ENCODE results near the gene NRG3. TPM values are rescaled to one million over a fixed set of nuclear protein-coding genes. Genes with fewer than 3 reads are reported as not detected.

NRG3 gene
- total RNA-seq, 6 experiments from 2014 or later = 0.34 to 0.99 (median 0.75) TPM

DNA sequence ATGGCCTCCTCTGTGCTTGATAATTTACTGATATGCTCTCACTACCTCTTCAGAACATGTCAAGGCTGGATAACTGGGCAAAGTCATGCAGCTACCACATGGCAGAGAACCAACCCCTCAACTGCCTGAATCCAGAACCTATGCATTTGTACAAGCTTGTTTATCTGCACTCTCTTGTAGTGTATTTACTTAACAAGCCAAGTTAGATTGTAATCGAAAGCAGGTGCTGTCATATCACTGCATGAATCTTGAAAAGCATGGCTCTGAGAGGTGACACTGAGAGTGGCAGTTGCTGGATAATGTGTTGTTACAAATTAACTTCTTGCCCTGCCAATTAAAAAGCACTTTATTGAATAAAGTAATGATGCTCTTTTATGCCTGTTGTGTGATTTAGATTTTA, 588.6 kb downstream of the NRG3 start:
- no peak for ATAC-seq
- Histone ChIP-seq H3K9me3 (no peaks in the 10 kb centered on the region), H3K36me3 (no peaks in the 10 kb centered on the region), H3K27me3 (no peaks in the 10 kb centered on the region), H3K27ac (no peak overlapping the region), H3K4me3 (no peak overlapping the region), H3K4me1 (no peaks in the 10 kb centered on the region)
- no peak for DNase-seq
- intact Hi-C loops (cut with DNase I) = no loop called here
- 57% methylated on average over 1 of the region's 1 CpG for WGBS (ENCODE audit: insufficient coverage, low coverage, low lambda C conversion rate, missing lambda C conversion rate)
- TF ChIP-seq POLR2A (IDR thresholded peaks at IDR 0.05) = no peak
- TF ChIP-seq, protein P1, sequence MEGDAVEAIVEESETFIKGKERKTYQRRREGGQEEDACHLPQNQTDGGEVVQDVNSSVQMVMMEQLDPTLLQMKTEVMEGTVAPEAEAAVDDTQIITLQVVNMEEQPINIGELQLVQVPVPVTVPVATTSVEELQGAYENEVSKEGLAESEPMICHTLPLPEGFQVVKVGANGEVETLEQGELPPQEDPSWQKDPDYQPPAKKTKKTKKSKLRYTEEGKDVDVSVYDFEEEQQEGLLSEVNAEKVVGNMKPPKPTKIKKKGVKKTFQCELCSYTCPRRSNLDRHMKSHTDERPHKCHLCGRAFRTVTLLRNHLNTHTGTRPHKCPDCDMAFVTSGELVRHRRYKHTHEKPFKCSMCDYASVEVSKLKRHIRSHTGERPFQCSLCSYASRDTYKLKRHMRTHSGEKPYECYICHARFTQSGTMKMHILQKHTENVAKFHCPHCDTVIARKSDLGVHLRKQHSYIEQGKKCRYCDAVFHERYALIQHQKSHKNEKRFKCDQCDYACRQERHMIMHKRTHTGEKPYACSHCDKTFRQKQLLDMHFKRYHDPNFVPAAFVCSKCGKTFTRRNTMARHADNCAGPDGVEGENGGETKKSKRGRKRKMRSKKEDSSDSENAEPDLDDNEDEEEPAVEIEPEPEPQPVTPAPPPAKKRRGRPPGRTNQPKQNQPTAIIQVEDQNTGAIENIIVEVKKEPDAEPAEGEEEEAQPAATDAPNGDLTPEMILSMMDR (IDR thresholded peaks at IDR 0.05) = no peak

DNA sequence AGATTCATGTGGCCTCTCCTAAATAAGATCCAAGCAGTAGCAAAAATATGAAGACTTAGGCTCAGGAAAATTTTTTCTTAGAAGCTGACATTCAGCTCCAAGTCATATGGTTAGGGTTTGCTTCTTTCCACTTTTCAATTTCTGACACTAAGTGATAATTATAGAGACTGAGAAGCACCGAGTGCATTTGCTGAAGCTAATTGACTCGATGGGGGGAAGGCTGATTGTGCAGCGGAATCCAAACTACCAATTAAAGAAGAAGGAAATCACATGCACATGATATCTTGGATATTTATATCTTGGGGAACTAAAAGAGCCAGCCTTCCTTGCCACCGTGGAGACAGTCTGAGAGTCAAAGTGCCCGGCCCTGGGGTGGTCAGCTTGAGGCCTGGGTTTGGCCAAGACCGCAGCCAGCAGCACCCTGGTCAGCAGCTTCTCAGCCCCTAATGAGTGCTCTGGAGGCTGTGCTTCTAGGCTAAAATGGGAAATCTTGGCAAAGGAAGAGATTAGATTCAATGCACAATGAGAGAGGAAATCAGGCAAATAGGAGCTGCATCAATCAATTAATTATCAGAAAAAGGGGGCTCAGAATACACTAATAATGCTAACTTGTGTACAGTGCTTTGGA, 589.3 kb downstream of the NRG3 start:
- H3K36me3 ChIP-seq = no peaks in the 10 kb centered on the region
- no peak overlapping the region for H3K4me3 ChIP-seq
- H3K27me3 ChIP-seq = no peaks in the 10 kb centered on the region
- H3K9me3 ChIP-seq = no peaks in the 10 kb centered on the region
- H3K4me1 ChIP-seq = no peaks in the 10 kb centered on the region
- 46% methylated on average over 5 of the region's 6 CpGs for WGBS (ENCODE audit: insufficient coverage, low coverage, low lambda C conversion rate, missing lambda C conversion rate)
- H3K27ac ChIP-seq = no peak overlapping the region
- intact Hi-C loops (cut with DNase I) = no loop called here
- ATAC-seq = no peak
- TF ChIP-seq POLR2A (IDR thresholded peaks at IDR 0.05) = no peak
- TF ChIP-seq, protein P1 (IDR thresholded peaks at IDR 0.05) = no peak
- DNase-seq = no peak

DNA sequence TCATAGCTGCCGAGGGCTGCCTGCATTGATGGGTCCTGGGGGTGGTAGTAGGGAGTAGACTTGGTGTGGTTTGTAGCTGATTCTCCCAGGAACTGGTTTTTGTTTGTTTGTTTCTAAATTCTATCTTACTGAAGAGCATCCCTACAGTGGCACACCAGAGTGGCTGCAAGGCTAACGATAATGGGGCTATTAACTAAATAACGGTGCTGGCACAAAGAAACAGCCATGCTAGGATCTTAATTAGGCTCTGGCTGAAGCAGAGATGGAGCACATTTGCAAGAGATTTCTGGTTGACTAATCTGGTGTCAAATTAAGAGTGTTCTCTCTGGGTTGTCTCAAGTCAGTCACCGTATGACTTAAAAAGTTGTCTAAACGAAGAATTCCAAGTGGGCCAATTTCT, 590.0 kb downstream of the NRG3 start:
- TF ChIP-seq, protein P1 (IDR thresholded peaks at IDR 0.05) = no peak
- no peak for TF ChIP-seq POLR2A (IDR thresholded peaks at IDR 0.05)
- H3K9me3 ChIP-seq = no peaks in the 10 kb centered on the region
- no peaks in the 10 kb centered on the region for H3K4me1 ChIP-seq
- H3K27me3 ChIP-seq = no peaks in the 10 kb centered on the region
- no peak overlapping the region for H3K4me3 ChIP-seq
- DNase-seq (no peak), ATAC-seq (no peak)
- intact Hi-C loops (cut with DNase I) = no loop called here
- WGBS (ENCODE audit: insufficient coverage, low coverage, low lambda C conversion rate, missing lambda C conversion rate) = 65% methylated on average over 5 of the region's 5 CpGs
- H3K27ac ChIP-seq = no peak overlapping the region
- H3K36me3 ChIP-seq = no peaks in the 10 kb centered on the region

DNA sequence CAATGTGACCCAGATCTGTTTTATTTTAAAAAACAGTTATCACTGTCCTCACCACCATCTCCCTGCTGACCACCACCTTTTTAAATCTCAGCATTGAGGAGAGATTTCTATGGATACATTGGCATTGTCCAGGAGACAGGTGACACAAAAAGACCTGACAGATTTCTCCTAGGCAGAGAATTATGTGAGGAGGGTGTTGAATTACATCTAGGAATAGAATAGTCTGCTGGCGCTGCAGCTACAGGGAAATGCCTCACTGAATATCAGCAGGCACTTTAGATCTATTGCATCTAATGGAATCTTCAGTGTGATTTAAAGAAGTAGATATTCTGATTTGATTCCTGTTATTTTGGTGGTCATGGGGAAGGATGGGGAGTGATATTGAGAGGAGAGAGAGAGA, 593.5 kb downstream of the NRG3 start:
- H3K4me3 ChIP-seq = no peak overlapping the region
- TF ChIP-seq, protein P1 (IDR thresholded peaks at IDR 0.05) = no peak
- no peak for TF ChIP-seq POLR2A (IDR thresholded peaks at IDR 0.05)
- H3K9me3 ChIP-seq = no peaks in the 10 kb centered on the region
- no peak for ATAC-seq
- H3K36me3 ChIP-seq = no peaks in the 10 kb centered on the region
- H3K27me3 ChIP-seq = no peaks in the 10 kb centered on the region
- intact Hi-C loops (cut with DNase I) = no loop called here
- no peaks in the 10 kb centered on the region for H3K4me1 ChIP-seq
- H3K27ac ChIP-seq = no peak overlapping the region
- no peak for DNase-seq
- 88% methylated on average over 1 of the region's 1 CpG for WGBS (ENCODE audit: insufficient coverage, low coverage, low lambda C conversion rate, missing lambda C conversion rate)
